HEK293 (cell line): Measurements from ENCODE around the gene NTN4.

Experiments
- CTCF ChIP-seq: fragments of 450-650 bp; formaldehyde crosslinking; IDR thresholded peaks from 2 replicates; pipeline ENCODE4 v1.5.1; 2016; ENCODE audit warnings: missing biosample characterization, missing genetic modification characterization
- ZFP37 ChIP-seq: fragments of 450-650 bp; formaldehyde crosslinking; IDR thresholded peaks from 2 replicates; pipeline ENCODE4 v1.5.1; 2016; ENCODE audit warnings: missing biosample characterization, missing genetic modification characterization
- ZNF223 ChIP-seq: fragments of 450-650 bp; formaldehyde crosslinking; IDR thresholded peaks from 2 replicates; pipeline ENCODE4 v1.5.1; 2016; ENCODE audit warnings: missing biosample characterization, missing genetic modification characterization
- ZNF239 ChIP-seq: fragments of 450-650 bp; formaldehyde crosslinking; IDR thresholded peaks from 2 replicates; pipeline ENCODE4 v1.5.1; 2016; ENCODE audit warnings: missing biosample characterization, missing genetic modification characterization
- ZNF350 ChIP-seq: fragments of 450-650 bp; formaldehyde crosslinking; IDR thresholded peaks from 2 replicates; pipeline ENCODE4 v1.5.0; 2017; ENCODE audit warnings: missing biosample characterization, mild to moderate bottlenecking, missing genetic modification characterization
- ZNF48 ChIP-seq: fragments of 450-650 bp; formaldehyde crosslinking; IDR thresholded peaks from 2 replicates; pipeline ENCODE4 v1.5.1; 2016; ENCODE audit warnings: missing biosample characterization, missing genetic modification characterization
- ZNF677 ChIP-seq: fragments of 450-650 bp; IDR thresholded peaks from 2 replicates; pipeline ENCODE4 v1.5.0; 2018; ENCODE audit warnings: missing biosample characterization, mild to moderate bottlenecking, missing genetic modification characterization, moderate library complexity
- ZNF777 ChIP-seq: fragments of 450-650 bp; formaldehyde crosslinking; IDR thresholded peaks from 2 replicates; pipeline ENCODE4 v1.5.1; 2017; ENCODE audit warnings: missing biosample characterization, missing genetic modification characterization, borderline replicate concordance
- TF ChIP-seq, protein P1 (sequence below): IDR thresholded peaks from 2 replicates; pipeline ENCODE4 v1.6.1; 2011; ENCODE audit warnings: mild to moderate bottlenecking, low read depth, low read length, borderline replicate concordance
- TF ChIP-seq, protein P2 (sequence below): fragments of 450-650 bp; formaldehyde crosslinking; optimal IDR thresholded peaks from 2 replicates; pipeline ENCODE3; 2016; ENCODE audit warnings: missing biosample characterization, mild to moderate bottlenecking, missing genetic modification characterization
- TF ChIP-seq, protein P3 (sequence below): fragments of 450-650 bp; formaldehyde crosslinking; IDR thresholded peaks from 2 replicates; pipeline ENCODE4 v1.5.1; 2016; ENCODE audit warnings: missing biosample characterization, missing genetic modification characterization, low read depth

DNA sequence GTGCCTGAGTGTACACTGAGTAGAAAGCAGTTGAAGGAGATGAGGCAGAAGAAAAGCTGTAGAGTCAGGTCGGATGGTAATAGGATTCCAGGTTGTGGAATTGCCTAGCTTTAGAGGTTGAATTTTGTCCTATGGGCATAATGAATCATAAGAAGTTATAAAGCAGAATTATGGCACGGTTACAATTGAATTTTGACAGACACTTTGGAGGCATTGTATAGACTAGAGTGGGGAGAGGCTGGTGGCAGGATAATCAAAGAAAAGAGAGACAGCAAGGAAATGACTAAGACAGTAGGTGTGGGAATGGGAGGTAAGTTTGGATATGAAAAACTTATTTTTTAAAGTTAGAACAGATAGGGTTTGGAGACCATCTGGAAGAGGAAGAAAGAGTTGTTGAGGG, 102.6 kb downstream of the NTN4 start:
- TF ChIP-seq ZNF350 (no peak), CTCF (no peak), ZNF777 (tag by site-specific recombination) (no peak), ZFP37 (tag by site-specific recombination) (no peak), ZNF677 (no peak), ZNF48 (tag by site-specific recombination) (no peak), ZNF239 (tag by site-specific recombination) (no peak), ZNF223 (tag by site-specific recombination) (no peak)
- TF ChIP-seq, protein P1, sequence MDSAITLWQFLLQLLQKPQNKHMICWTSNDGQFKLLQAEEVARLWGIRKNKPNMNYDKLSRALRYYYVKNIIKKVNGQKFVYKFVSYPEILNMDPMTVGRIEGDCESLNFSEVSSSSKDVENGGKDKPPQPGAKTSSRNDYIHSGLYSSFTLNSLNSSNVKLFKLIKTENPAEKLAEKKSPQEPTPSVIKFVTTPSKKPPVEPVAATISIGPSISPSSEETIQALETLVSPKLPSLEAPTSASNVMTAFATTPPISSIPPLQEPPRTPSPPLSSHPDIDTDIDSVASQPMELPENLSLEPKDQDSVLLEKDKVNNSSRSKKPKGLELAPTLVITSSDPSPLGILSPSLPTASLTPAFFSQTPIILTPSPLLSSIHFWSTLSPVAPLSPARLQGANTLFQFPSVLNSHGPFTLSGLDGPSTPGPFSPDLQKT: no peak
- TF ChIP-seq, protein P2, sequence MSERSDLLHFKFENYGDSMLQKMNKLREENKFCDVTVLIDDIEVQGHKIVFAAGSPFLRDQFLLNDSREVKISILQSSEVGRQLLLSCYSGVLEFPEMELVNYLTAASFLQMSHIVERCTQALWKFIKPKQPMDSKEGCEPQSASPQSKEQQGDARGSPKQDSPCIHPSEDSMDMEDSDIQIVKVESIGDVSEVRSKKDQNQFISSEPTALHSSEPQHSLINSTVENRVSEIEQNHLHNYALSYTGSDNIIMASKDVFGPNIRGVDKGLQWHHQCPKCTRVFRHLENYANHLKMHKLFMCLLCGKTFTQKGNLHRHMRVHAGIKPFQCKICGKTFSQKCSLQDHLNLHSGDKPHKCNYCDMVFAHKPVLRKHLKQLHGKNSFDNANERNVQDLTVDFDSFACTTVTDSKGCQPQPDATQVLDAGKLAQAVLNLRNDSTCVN (tag by site-specific recombination): no peak
- TF ChIP-seq, protein P3, sequence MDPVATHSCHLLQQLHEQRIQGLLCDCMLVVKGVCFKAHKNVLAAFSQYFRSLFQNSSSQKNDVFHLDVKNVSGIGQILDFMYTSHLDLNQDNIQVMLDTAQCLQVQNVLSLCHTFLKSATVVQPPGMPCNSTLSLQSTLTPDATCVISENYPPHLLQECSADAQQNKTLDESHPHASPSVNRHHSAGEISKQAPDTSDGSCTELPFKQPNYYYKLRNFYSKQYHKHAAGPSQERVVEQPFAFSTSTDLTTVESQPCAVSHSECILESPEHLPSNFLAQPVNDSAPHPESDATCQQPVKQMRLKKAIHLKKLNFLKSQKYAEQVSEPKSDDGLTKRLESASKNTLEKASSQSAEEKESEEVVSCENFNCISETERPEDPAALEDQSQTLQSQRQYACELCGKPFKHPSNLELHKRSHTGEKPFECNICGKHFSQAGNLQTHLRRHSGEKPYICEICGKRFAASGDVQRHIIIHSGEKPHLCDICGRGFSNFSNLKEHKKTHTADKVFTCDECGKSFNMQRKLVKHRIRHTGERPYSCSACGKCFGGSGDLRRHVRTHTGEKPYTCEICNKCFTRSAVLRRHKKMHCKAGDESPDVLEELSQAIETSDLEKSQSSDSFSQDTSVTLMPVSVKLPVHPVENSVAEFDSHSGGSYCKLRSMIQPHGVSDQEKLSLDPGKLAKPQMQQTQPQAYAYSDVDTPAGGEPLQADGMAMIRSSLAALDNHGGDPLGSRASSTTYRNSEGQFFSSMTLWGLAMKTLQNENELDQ (tag by site-specific recombination): no peak
